ENCODE data around the gene FAM177B.
"Not testable (repeated sequence)": the region's sequence is repeated elsewhere in the genome, so short reads cannot be mapped to it uniquely, and the experiment has no call there.

FAM177B gene

GRCh38 chr1:222716393-222716792 is 20.6 kb upstream of the FAM177B start:
- no peak for DNase-seq
- no peak for TF ChIP-seq GATA1 (IDR thresholded peaks at IDR 0.05; ENCODE audit: low read depth, low read length)
- no peak for TF ChIP-seq POLR2A (IDR thresholded peaks at IDR 0.05; ENCODE audit: low read length)

DNA sequence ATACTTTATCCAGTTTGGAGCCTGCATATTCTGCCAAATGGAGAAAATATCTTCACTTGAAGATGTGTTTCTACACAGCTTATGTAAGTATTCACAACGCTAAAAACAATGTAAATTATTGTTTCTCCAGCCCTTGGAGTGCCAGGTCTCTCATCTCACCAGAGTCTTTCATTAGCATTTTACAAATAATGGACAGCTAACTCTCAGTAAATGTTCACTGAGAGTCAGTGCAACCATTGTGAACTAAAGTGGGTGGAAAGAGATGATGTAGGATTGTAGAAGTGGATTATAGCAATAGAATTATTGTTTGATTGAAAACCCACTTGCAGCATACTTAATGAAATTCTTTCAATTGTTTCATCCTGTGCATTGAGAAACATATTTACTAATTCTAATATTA is 8.3 kb upstream of the FAM177B start:
- TF ChIP-seq POLR2A (IDR thresholded peaks at IDR 0.05; ENCODE audit: low read length) (no peak), GATA1 (IDR thresholded peaks at IDR 0.05; ENCODE audit: low read depth, low read length) (no peak)
- no peak for DNase-seq

- no peak for TF ChIP-seq POLR2A (IDR thresholded peaks at IDR 0.05; ENCODE audit: low read length)
- TF ChIP-seq GATA1 (IDR thresholded peaks at IDR 0.05; ENCODE audit: low read depth, low read length) = no peak
Measured at GRCh38 chr1:222730866-222731265, 6.1 kb upstream of the FAM177B start.

DNA sequence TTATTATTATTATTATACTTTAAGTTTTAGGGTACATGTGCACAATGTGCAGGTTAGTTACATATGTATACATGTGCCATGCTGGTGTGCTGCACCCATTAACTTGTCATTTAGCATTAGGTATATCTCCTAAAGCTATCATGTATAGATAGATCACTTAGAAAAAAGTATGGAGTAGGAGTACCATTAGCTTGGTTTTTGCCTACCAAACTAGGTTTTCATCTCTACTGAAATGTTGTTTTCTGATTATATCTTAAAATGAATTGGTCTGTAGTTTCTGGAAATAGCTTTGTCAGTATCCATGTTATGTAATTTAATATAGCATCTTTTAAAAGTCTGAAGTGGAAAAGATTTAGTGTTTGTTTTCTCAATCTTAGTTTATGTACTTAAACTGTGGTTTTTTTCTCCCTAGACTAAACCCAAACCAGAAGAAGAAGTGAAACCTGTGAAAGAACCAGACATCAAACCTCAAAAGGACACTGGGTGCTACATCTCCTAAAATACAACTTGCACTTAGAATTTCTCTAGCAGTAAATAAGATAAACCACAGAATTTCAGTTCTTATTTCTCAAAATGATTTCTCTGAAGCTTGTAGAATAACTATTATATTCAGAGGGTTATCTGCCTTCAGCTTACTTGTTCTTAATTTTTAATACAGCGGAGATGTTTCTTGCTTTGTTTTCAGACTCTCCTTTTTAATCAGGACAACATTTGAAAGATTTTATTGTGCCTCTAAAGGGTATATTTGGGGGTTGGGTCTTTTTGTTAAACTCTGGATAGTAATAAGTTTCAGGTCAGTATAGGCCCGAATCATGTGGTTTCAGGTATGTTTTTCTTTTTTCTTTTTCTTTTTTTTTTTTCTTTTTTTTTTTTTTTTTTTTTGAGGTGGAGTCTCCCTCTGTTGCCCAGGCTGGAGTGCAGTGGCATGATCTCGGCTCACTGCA is 4.5 kb upstream of the FAM177B start:
- DNase-seq = no peak
- TF ChIP-seq POLR2A (IDR thresholded peaks at IDR 0.05; ENCODE audit: low read length) = no peak
- TF ChIP-seq GATA1 (IDR thresholded peaks at IDR 0.05; ENCODE audit: low read depth, low read length) = no peak

More at GRCh38 chr1:222730866-222731265, 6.1 kb upstream of the FAM177B start:
- DNase-seq = no peak

GRCh38 chr1:222734740-222735139 is 2.3 kb upstream of the FAM177B start:
- DNase-seq = no peak
- TF ChIP-seq POLR2A (IDR thresholded peaks at IDR 0.05; ENCODE audit: low read length) (no peak), GATA1 (IDR thresholded peaks at IDR 0.05; ENCODE audit: low read depth, low read length) (no peak)

DNA sequence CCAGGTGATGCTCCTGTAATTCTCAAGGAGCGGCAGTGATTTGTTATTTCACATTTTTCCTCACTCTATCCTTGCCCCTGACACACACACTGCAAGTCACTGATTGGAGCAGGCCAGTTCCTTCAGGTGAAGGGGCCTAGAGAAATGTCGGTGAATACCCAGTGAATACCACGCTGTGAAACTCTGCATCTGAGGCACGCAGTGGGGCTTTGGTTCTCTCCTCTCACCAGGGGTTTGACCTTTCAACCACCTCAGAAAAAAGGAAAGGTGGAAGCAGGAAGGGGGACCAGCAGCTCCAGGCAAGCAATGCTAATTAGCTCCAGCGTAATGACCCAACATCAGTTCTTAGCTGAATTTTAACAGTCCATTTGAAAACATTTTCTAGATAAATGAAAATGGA is 532 bp upstream of the FAM177B start:
- TF ChIP-seq POLR2A (IDR thresholded peaks at IDR 0.05; ENCODE audit: low read length) (no peak), GATA1 (IDR thresholded peaks at IDR 0.05; ENCODE audit: low read depth, low read length) (no peak)
- DNase-seq = no peak

DNA sequence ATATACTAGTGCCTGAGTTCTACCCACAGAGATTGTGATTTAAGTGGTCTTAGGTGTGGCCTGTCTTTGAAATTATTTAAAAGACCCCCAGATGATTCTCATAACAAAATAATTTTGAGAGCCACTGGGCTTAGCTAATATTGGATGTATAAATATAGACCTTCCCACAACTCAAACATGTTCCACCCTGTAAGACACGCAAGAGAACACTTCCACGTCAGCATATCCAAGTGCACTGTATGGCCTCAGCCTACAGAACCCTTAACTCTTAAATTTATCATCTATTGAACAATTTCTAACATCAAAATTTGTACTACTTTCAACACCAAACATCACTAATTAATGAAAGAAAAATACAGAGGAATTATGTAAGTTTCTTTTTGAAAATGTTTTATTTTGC is 2.5 kb downstream of the FAM177B start:
- TF ChIP-seq POLR2A (IDR thresholded peaks at IDR 0.05; ENCODE audit: low read length) = no peak
- no peak for TF ChIP-seq GATA1 (IDR thresholded peaks at IDR 0.05; ENCODE audit: low read depth, low read length)
- DNase-seq = no peak

DNA sequence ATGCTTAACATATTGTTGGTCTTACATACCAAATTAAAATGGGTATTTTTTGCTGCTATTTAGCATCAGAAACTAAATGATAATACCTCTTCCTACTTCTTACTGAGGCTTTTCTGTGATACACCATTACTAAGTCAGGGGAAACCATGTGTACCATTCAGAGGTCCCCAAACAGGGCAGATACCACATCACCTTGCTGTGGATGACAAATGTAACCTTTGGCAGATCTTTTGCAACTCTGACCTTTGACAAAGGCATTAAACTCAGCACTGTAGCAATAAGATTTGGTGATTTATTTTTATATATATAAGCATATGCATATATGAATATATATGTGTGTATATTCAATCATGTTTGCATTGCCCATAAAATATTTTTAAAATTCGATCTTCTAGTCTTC is 2.9 kb downstream of the FAM177B start:
- DNase-seq = no peak
- no peak for TF ChIP-seq POLR2A (IDR thresholded peaks at IDR 0.05; ENCODE audit: low read length)
- TF ChIP-seq GATA1 (IDR thresholded peaks at IDR 0.05; ENCODE audit: low read depth, low read length) = no peak

GRCh38 chr1:222741630-222742457 is 4.8 kb downstream of the FAM177B start:
- DNase-seq = not testable (repeated sequence)

DNA sequence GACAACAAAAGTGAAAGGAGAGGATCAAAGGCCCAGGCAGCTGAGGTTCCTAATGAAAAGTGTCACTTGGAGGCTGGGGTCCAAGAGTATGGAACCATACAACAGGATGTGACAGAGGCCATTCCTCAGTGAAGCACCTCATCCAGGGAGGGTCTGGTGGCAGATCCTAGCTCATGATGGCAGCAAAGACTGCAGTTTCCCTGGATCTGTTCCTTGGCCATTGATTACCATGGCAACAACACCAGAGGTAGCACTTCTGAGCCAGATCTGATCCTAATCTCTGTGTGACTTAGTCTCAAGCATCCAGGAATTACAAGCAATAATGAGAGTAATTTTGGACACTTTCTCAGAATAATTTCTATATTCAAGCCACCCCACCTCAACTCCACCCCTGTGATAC is 12.9 kb downstream of the FAM177B start:
- TF ChIP-seq GATA1 (IDR thresholded peaks at IDR 0.05; ENCODE audit: low read depth, low read length) (no peak), POLR2A (IDR thresholded peaks at IDR 0.05; ENCODE audit: low read length) (no peak)
- DNase-seq = peak in 1 of 2 experiments; percentile 2

DNA sequence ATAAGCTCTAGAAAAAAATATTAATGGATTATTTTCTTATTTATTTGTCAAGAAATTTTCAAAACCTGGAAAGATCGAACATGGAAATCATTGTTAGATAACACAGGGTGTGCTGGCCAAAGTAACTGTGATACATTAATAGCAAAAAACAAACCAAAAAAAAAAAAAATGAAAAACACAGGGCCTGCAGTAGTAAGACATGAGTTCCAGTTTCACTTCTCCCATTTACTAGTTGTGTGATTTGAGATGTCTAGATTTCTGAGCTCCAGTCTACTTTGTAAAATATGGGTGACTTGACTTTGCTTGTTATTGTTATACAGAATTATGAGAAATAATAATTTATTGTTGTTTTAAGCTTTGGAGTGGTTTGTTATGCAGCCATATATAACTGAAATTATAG is 13.6 kb downstream of the FAM177B start:
- DNase-seq = no peak
- TF ChIP-seq POLR2A (IDR thresholded peaks at IDR 0.05; ENCODE audit: low read length) (no peak), GATA1 (IDR thresholded peaks at IDR 0.05; ENCODE audit: low read depth, low read length) (no peak)

- DNase-seq = no peak
- TF ChIP-seq GATA1 (IDR thresholded peaks at IDR 0.05; ENCODE audit: low read depth, low read length) (no peak), POLR2A (IDR thresholded peaks at IDR 0.05; ENCODE audit: low read length) (no peak)
Measured at GRCh38 chr1:222751255-222751654, 14.3 kb downstream of the FAM177B start.

GRCh38 chr1:222754366-222755139 is 17.6 kb downstream of the FAM177B start:
- DNase-seq = no peak
- TF ChIP-seq GATA1 (IDR thresholded peaks at IDR 0.05; ENCODE audit: low read depth, low read length) = no peak
- TF ChIP-seq POLR2A (IDR thresholded peaks at IDR 0.05; ENCODE audit: low read length) = no peak
